HepG2 (cell line): ENCODE measurements around the gene B3GAT3. TPM values are rescaled to one million over a fixed set of nuclear protein-coding genes. Genes with fewer than 3 reads are reported as not detected.

ENCODE experiments used
- GATAD1 ChIP-seq: IDR thresholded peaks from 2 replicates; pipeline ENCODE4 v1.6.1; 2016; ENCODE audit warnings: missing genetic modification reagents, missing compliant biosample characterization
- HOXA7 ChIP-seq: sonication (generic); formaldehyde crosslinking; IDR thresholded peaks from 2 replicates; pipeline ENCODE4 v1.8.1; 2022; ENCODE audit warnings: mild to moderate bottlenecking, missing genetic modification reagents, moderate library complexity
- KAT2B ChIP-seq: fragments of 150-350 bp; IDR thresholded peaks from 2 replicates; pipeline ENCODE4 v1.6.1; 2014; ENCODE audit warnings: low read depth, low read length, borderline replicate concordance
- MEIS2 ChIP-seq: sonication (generic); formaldehyde crosslinking; IDR thresholded peaks from 2 replicates; pipeline ENCODE4 v1.9.0; 2021; ENCODE audit warnings: mild to moderate bottlenecking, missing genetic modification reagents
- MTA1 ChIP-seq: sonication (generic); formaldehyde crosslinking; IDR thresholded peaks from 2 replicates; pipeline ENCODE4 v1.4.0; 2020; ENCODE audit warnings: missing genetic modification reagents, mild to moderate bottlenecking, borderline replicate concordance
- MYC ChIP-seq: sonication (generic); formaldehyde crosslinking; IDR thresholded peaks from 2 replicates; pipeline ENCODE4 v1.9.0; 2021; ENCODE audit warnings: missing genetic modification reagents, borderline replicate concordance
- RXRA ChIP-seq: sonication (generic); formaldehyde crosslinking; IDR thresholded peaks from 2 replicates; pipeline ENCODE4 v1.5.1; 2020; ENCODE audit warnings: missing genetic modification reagents
- YY1 ChIP-seq: IDR thresholded peaks from 2 replicates; pipeline ENCODE4 v1.6.1; 2011; ENCODE audit warnings: low read length, low read depth, moderate library complexity, mild to moderate bottlenecking; ENCODE audit not compliant: insufficient read depth, insufficient replicate concordance
- ZNF34 ChIP-seq: sonication (generic); formaldehyde crosslinking; IDR thresholded peaks from 2 replicates; pipeline ENCODE4 v1.4.0; 2020; ENCODE audit warnings: mild to moderate bottlenecking, missing genetic modification reagents, borderline replicate concordance
- ZNF567 ChIP-seq: sonication (generic); formaldehyde crosslinking; IDR thresholded peaks from 2 replicates; pipeline ENCODE4 v1.8.1; 2023; ENCODE audit warnings: mild to moderate bottlenecking, missing genetic modification reagents, borderline replicate concordance
- polyA plus RNA-seq, 8 experiments: library from polyadenylated mRNA; depleted of rRNA in 3 of 8; stranded (reverse) in 7 of 8; unstranded in 1 of 8; fragments of >200 nt; fragmentation: Illumina TruSeq in 4 of 8; extraction: Trizol in 4 of 8; gene quantifications; 2 replicates each; pipeline versions ENCODE4 v1.2.1 to v1.2.3, GENCODE V29; 2011 to 2016; ENCODE audit warnings: low read depth in 4 of 8, missing spikeins in 1 of 8, mixed read lengths in 1 of 8; ENCODE audit not compliant: insufficient read depth in 1 of 8
- total RNA-seq, 5 experiments: library from RNA; depleted of rRNA; stranded (reverse); fragments of >200 nt; fragmentation: Illumina TruSeq; extraction: Trizol; gene quantifications; 2 replicates each; pipeline ENCODE4 v1.2.3, GENCODE V29; 2016; ENCODE audit warnings: low read depth in 1 of 5
- TF ChIP-seq, protein P1 (sequence below): sonication (generic); formaldehyde crosslinking; IDR thresholded peaks from 2 replicates; pipeline ENCODE4 v1.5.1; 2020; ENCODE audit warnings: mild to moderate bottlenecking, missing genetic modification reagents, borderline replicate concordance
- TF ChIP-seq, protein P2 (sequence below): sonication (generic); formaldehyde crosslinking; IDR thresholded peaks from 2 replicates; pipeline ENCODE4 v1.4.0; 2020; ENCODE audit warnings: mild to moderate bottlenecking, missing genetic modification reagents
- TF ChIP-seq, protein P3 (sequence below): IDR thresholded peaks from 2 replicates; pipeline ENCODE4 v1.6.1; 2016; ENCODE audit warnings: mild to moderate bottlenecking, missing biosample characterization, missing genetic modification reagents

The B3GAT3 gene
- total and polyA plus RNA-seq, 2 of the 13 experiments (the other 11 are each of a cell fraction or from before 2014, with no cell fraction given): 21.3 to 26.1 TPM

DNA sequence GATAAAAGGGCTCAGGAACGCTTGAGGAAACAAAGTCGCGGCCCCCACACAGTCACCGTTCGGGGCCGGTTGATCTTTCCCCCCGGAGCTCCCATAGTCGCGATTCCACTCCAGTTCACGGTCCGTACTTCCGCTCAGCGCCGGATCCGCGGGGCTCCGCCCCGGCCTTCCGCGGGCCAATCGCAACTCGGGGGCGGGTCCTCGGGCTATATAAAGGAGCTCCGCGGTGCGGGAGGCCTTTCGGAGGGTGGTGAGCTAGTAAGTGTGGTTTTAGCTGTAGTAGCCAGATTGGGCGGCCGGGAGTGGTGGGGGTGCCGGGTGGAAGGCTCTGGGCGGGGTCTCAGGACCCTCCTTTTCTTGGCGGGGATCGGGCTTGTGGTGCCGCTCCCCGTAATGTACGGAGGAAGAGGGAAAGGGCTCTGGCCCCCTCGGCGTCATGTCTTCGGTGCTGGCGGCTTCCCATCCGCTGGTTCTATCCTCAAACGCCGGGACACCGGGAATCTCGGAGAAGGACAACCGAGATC lies 43.4 kb upstream of the B3GAT3 start, which contains the start of the genes C11orf98 and CSKMT (continued):
- TF ChIP-seq, protein P1, sequence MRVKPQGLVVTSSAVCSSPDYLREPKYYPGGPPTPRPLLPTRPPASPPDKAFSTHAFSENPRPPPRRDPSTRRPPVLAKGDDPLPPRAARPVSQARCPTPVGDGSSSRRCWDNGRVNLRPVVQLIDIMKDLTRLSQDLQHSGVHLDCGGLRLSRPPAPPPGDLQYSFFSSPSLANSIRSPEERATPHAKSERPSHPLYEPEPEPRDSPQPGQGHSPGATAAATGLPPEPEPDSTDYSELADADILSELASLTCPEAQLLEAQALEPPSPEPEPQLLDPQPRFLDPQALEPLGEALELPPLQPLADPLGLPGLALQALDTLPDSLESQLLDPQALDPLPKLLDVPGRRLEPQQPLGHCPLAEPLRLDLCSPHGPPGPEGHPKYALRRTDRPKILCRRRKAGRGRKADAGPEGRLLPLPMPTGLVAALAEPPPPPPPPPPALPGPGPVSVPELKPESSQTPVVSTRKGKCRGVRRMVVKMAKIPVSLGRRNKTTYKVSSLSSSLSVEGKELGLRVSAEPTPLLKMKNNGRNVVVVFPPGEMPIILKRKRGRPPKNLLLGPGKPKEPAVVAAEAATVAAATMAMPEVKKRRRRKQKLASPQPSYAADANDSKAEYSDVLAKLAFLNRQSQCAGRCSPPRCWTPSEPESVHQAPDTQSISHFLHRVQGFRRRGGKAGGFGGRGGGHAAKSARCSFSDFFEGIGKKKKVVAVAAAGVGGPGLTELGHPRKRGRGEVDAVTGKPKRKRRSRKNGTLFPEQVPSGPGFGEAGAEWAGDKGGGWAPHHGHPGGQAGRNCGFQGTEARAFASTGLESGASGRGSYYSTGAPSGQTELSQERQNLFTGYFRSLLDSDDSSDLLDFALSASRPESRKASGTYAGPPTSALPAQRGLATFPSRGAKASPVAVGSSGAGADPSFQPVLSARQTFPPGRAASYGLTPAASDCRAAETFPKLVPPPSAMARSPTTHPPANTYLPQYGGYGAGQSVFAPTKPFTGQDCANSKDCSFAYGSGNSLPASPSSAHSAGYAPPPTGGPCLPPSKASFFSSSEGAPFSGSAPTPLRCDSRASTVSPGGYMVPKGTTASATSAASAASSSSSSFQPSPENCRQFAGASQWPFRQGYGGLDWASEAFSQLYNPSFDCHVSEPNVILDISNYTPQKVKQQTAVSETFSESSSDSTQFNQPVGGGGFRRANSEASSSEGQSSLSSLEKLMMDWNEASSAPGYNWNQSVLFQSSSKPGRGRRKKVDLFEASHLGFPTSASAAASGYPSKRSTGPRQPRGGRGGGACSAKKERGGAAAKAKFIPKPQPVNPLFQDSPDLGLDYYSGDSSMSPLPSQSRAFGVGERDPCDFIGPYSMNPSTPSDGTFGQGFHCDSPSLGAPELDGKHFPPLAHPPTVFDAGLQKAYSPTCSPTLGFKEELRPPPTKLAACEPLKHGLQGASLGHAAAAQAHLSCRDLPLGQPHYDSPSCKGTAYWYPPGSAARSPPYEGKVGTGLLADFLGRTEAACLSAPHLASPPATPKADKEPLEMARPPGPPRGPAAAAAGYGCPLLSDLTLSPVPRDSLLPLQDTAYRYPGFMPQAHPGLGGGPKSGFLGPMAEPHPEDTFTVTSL: no peak
- 0 out of 2 replicates have a peak, but pooled peaks have one; percentile 73 for TF ChIP-seq ZNF567
- no peak for TF ChIP-seq KAT2B
- TF ChIP-seq, protein P2, sequence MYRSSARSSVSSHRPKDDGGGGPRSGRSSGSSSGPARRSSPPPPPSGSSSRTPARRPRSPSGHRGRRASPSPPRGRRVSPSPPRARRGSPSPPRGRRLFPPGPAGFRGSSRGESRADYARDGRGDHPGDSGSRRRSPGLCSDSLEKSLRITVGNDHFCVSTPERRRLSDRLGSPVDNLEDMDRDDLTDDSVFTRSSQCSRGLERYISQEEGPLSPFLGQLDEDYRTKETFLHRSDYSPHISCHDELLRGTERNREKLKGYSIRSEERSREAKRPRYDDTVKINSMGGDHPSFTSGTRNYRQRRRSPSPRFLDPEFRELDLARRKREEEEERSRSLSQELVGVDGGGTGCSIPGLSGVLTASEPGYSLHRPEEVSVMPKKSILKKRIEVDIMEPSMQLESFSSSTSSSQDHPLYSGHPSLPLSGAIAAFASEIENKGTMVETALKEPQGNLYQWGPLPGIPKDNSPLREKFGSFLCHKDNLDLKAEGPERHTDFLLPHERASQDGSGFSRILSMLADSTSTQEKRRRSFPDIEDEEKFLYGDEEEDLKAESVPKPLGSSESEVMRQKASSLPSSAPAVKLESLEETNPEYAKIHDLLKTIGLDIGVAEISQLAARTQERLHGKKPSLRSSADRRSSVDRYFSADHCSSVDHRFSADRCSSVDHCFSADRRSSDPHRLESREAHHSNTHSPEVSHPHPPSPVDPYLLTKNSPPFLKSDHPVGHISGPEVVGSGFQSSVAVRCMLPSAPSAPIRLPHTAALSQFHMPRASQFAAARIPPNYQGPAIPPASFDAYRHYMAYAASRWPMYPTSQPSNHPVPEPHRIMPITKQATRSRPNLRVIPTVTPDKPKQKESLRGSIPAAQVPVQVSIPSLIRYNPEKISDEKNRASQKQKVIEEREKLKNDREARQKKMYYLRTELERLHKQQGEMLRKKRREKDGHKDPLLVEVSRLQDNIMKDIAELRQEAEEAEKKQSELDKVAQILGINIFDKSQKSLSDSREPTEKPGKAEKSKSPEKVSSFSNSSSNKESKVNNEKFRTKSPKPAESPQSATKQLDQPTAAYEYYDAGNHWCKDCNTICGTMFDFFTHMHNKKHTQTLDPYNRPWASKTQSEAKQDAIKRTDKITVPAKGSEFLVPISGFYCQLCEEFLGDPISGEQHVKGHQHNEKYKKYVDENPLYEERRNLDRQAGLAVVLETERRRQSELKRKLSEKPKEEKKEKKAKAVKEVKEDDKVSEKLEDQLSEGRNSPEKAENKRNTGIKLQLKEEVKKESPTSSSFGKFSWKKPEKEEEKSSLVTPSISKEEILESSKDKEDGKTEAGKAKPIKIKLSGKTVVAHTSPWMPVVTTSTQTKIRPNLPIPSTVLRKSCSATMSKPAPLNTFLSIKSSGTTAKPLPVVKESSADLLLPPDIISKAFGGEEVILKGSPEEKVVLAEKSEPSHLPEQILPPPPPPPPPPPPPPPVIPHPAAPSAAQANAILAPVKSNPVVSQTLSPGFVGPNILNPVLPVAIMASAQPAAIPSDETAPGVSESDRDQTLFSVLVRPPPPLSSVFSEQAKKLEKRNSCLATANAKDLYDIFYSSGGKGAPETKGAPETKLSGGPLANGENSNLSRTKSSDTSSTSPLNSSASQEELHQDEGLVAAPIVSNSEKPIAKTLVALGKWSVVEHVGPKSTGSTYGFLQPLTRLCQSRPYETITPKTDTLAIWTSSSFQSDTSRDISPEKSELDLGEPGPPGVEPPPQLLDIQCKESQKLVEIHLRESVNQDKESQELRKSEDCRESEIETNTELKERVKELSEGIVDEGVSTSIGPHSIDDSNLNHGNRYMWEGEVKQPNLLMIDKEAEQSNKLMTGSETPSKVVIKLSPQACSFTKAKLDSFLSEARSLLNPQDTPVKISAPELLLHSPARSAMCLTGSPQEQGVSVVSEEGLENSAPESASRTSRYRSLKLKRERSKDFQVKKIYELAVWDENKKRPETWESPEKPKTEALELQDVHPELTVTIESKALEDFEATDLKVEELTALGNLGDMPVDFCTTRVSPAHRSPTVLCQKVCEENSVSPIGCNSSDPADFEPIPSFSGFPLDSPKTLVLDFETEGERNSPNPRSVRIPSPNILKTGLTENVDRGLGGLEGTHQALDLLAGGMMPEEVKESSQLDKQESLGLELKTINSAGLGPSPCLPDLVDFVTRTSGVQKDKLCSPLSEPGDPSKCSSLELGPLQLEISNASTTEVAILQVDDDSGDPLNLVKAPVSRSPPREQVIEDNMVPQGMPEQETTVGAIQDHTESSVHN (CRISPR knock-in tag): 0 out of 2 replicates have a peak, but pooled peaks have one; percentile 76
- no peak for TF ChIP-seq HOXA7 (CRISPR knock-in tag)
- peak; percentile 96; the same call in 1 of the 2 replicates for TF ChIP-seq ZNF34 (CRISPR knock-in tag)
- no peak; the same call in 1 of the 2 replicates for TF ChIP-seq MEIS2 (CRISPR knock-in tag)
- peak; percentile 75 for TF ChIP-seq YY1
- peak; percentile 59 for TF ChIP-seq MYC (CRISPR knock-in tag)
- TF ChIP-seq RXRA (CRISPR knock-in tag): peak; percentile 32; the same call in 1 of the 2 replicates
- TF ChIP-seq MTA1 (CRISPR knock-in tag): no peak
- TF ChIP-seq, protein P3, sequence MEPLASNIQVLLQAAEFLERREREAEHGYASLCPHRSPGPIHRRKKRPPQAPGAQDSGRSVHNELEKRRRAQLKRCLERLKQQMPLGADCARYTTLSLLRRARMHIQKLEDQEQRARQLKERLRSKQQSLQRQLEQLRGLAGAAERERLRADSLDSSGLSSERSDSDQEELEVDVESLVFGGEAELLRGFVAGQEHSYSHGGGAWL: peak; percentile 18; the same call in 1 of the 2 replicates
- peak; percentile 62; the same call in 1 of the 2 replicates for TF ChIP-seq GATAD1
